PC-3 (cell line): Measurements from ENCODE around the gene TCAF1.

Source experiments
- EZH2 ChIP-seq: fragments of 300-600 bp; sonication (generic); IDR thresholded peaks from one replicate; pipeline ENCODE4 v1.6.1; 2017; ENCODE audit warnings: antibody characterized with exemption, mild to moderate bottlenecking, low read length; ENCODE audit not compliant: unreplicated experiment
- EZH2phosphoT487 ChIP-seq: fragments of 300-600 bp; sonication (generic); IDR thresholded peaks from 2 replicates; pipeline ENCODE4 v1.6.1; 2018; ENCODE audit warnings: mild to moderate bottlenecking, antibody characterized with exemption, low read length, borderline replicate concordance
- TF ChIP-seq, protein P1 (sequence below): fragments of 300-600 bp; sonication (generic); conservative IDR thresholded peaks from 2 replicates; pipeline ENCODE4 v1.5.1; 2017; ENCODE audit warnings: antibody characterized with exemption, low read depth, mild to moderate bottlenecking, low read length

DNA sequence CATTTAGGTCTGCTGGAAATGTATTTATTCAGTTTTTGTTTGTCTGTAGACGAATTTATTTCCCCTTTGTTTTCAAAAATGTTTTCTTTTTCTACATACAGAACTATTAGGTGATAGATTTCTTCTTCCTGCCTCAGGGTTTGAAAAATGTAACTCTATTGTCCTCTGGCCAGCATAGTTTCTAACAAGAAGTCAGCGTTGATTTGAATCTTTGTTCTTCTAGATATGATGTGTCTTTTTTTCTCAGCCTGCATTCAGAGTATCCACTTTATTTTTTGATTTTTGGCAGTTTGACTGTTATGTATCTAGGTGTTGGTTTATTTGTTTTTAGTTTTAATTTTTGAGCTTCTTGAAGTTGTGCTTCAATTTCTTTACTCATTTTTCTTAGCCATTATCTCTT, 45.1 kb upstream of the TCAF1 start:
- TF ChIP-seq EZH2phosphoT487 (no peak), EZH2 (no peak)
- TF ChIP-seq, protein P1, sequence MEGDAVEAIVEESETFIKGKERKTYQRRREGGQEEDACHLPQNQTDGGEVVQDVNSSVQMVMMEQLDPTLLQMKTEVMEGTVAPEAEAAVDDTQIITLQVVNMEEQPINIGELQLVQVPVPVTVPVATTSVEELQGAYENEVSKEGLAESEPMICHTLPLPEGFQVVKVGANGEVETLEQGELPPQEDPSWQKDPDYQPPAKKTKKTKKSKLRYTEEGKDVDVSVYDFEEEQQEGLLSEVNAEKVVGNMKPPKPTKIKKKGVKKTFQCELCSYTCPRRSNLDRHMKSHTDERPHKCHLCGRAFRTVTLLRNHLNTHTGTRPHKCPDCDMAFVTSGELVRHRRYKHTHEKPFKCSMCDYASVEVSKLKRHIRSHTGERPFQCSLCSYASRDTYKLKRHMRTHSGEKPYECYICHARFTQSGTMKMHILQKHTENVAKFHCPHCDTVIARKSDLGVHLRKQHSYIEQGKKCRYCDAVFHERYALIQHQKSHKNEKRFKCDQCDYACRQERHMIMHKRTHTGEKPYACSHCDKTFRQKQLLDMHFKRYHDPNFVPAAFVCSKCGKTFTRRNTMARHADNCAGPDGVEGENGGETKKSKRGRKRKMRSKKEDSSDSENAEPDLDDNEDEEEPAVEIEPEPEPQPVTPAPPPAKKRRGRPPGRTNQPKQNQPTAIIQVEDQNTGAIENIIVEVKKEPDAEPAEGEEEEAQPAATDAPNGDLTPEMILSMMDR, result no peak
